NCI-H526 treated with DMSO at 0.1 percent for 48 hours (cell line): ENCODE data around the gene GPC1.

Experiments
- DNase-seq: peaks from one replicate; lab custom pipeline; 2025; lab: John Stamatoyannopoulos, UW

The GPC1 gene

GRCh38 chr2:240456447-240457222 is 21.2 kb downstream of the GPC1 start:
- no peak for DNase-seq

GRCh38 chr2:240457223-240458043 is 22.0 kb downstream of the GPC1 start:
- no peak for DNase-seq

GRCh38 chr2:240458044-240458899 is 22.8 kb downstream of the GPC1 start:
- DNase-seq, result no peak

GRCh38 chr2:240458900-240459391 is 23.5 kb downstream of the GPC1 start:
- DNase-seq, result no peak

GRCh38 chr2:240459401-240460252 is 24.2 kb downstream of the GPC1 start:
- no peak for DNase-seq

GRCh38 chr2:240460253-240460711 is 24.8 kb downstream of the GPC1 start:
- DNase-seq, result no peak

- DNase-seq, result no peak
Observed at GRCh38 chr2:240460781-240461431, 25.4 kb downstream of the GPC1 start.

- DNase-seq, result no peak
Observed at GRCh38 chr2:240461471-240462072, 26.1 kb downstream of the GPC1 start.

- no peak for DNase-seq
Observed at GRCh38 chr2:240462073-240462706, 26.7 kb downstream of the GPC1 start.

- no peak for DNase-seq
Observed at GRCh38 chr2:240462707-240463273, 27.3 kb downstream of the GPC1 start.

GRCh38 chr2:240463274-240463865 is 27.9 kb downstream of the GPC1 start:
- no peak for DNase-seq

GRCh38 chr2:240463866-240464481 is 28.5 kb downstream of the GPC1 start:
- DNase-seq, result no peak

- no peak for DNase-seq
Observed at GRCh38 chr2:240464514-240465241, 29.2 kb downstream of the GPC1 start.

- no peak for DNase-seq
Observed at GRCh38 chr2:240465268-240465764, 29.9 kb downstream of the GPC1 start.

- DNase-seq, result no peak
Observed at GRCh38 chr2:240465765-240466578, 30.5 kb downstream of the GPC1 start.

GRCh38 chr2:240466579-240467148 is 31.2 kb downstream of the GPC1 start:
- no peak for DNase-seq
